H1 (cell line): ENCODE measurements around the gene CSNK1G3. TPM values are rescaled to one million over a fixed set of nuclear protein-coding genes. Genes with fewer than 3 reads are reported as not detected.

ENCODE experiments used
- ATF3 ChIP-seq: IDR thresholded peaks from 2 replicates; pipeline ENCODE4 v1.6.1; 2011; ENCODE audit warnings: low read depth, mild to moderate bottlenecking, low read length; ENCODE audit not compliant: insufficient read depth
- CBX8 ChIP-seq: fragments of 300-800, 300-1000 bp; sonication (generic); IDR thresholded peaks from 2 replicates; pipeline ENCODE4 v1.7.1; 2016; ENCODE audit warnings: low read depth, low read length, borderline replicate concordance
- CEBPB ChIP-seq: IDR thresholded peaks from 2 replicates; pipeline ENCODE4 v1.6.1; 2012; ENCODE audit warnings: low read depth, low read length
- CHD1 ChIP-seq: IDR thresholded peaks from 2 replicates; pipeline ENCODE4 v1.6.1; 2012; ENCODE audit warnings: low read depth, low read length, improper control_type of control experiment
- CTCF ChIP-seq, 3 experiments: IDR thresholded peaks; 1 replicate in 2 of 3; 2 replicates in 1 of 3; pipeline versions ENCODE4 v1.5.1 to v1.6.1; 2011; ENCODE audit warnings: low read length in 3 of 3, mild to moderate bottlenecking in 3 of 3, inconsistent platforms in 2 of 3, low read depth in 1 of 3, moderate library complexity in 1 of 3; ENCODE audit not compliant: insufficient read depth in 1 of 3; ENCODE audit errors: control extremely low read depth in 1 of 3
- FOSL1 ChIP-seq: IDR thresholded peaks from 2 replicates; pipeline ENCODE4 v1.6.1; 2011; ENCODE audit warnings: mild to moderate bottlenecking, low read depth, low read length, moderate library complexity; ENCODE audit not compliant: insufficient read depth
- RBBP5 ChIP-seq: IDR thresholded peaks from 2 replicates; pipeline ENCODE4 v1.7.1; 2012; ENCODE audit warnings: low read depth, mild to moderate bottlenecking, inconsistent platforms, low read length, moderate library complexity, borderline replicate concordance
- SIN3A ChIP-seq, 2 experiments: IDR thresholded peaks in 1 of 2; conservative IDR thresholded peaks in 1 of 2; 2 replicates each; pipeline ENCODE4 v1.6.1; 2011 to 2012; ENCODE audit warnings: low read length in 2 of 2, improper control_type of control experiment in 1 of 2, low read depth in 1 of 2, mild to moderate bottlenecking in 1 of 2
- SIRT6 ChIP-seq: IDR thresholded peaks from one replicate; pipeline ENCODE4 v1.7.1; 2012; ENCODE audit warnings: low read length, inconsistent platforms
- TEAD4 ChIP-seq: IDR thresholded peaks from 2 replicates; pipeline ENCODE4 v1.6.1; 2012; ENCODE audit warnings: low read depth, low read length, inconsistent platforms, mixed read lengths
- ZNF274 ChIP-seq: IDR thresholded peaks from 2 replicates; pipeline ENCODE4 v1.7.0; 2012; ENCODE audit warnings: low read length, borderline replicate concordance; ENCODE audit errors: extremely low read depth
- polyA plus RNA-seq, 7 experiments: library from polyadenylated mRNA; depleted of rRNA in 3 of 7; stranded (reverse) in 5 of 7; unstranded in 2 of 7; fragments of >200 nt in 5 of 7; fragments of 200-250 nt in 2 of 7; gene quantifications; 1 replicate in 5 of 7; 2 replicates in 1 of 7; 4 replicates in 1 of 7; pipeline versions ENCODE4 v1.2.1 to v1.2.3, GENCODE V29; 2011 to 2013; ENCODE audit warnings: missing spikeins in 2 of 7, mixed read lengths in 2 of 7
- total RNA-seq: library from RNA; stranded (reverse); fragmentation: NEBNext Ultra II Directional; extraction: Animal tissue kit (Norgen Biotek cat#: 25700); gene quantifications from 2 replicates; pipeline ENCODE4 v1.2.1, GENCODE V29; 2021

The CSNK1G3 gene
- total and polyA plus RNA-seq, 2 of the 8 experiments (the other 6 are each of a cell fraction or from before 2014, with no cell fraction given), result 10.6 to 58.9 TPM

- TF ChIP-seq SIN3A (conservative IDR thresholded peaks at IDR 0.05 in 1 of 2, IDR thresholded peaks at IDR 0.05 in 1 of 2; ENCODE audit: low read depth in 1 of 2, low read length in 2 of 2) (0 out of 4 replicates have a peak, but pooled peaks have one; percentile 27 to 46), CTCF (IDR thresholded peaks at IDR 0.05; ENCODE audit: control extremely low read depth in 1 of 3, insufficient read depth in 1 of 3, low read depth in 1 of 3, low read length in 3 of 3) (peak in 1 of 3 experiments; percentile 12; a peak in 1 of 4 replicates), ATF3 (no peak), CEBPB (peak; percentile 46; the same call in 1 of the 2 replicates), RBBP5 (peak; percentile 95), CBX8 (no peak), CHD1 (no peak), ZNF274 (no peak), FOSL1 (no peak), SIRT6 (no peak), TEAD4 (peak; percentile 76)
Measured at GRCh38 chr5:123511648-123512605, at the start of gene CSNK1G3 (continued).
